HG02973 (cell line): Measurements from ENCODE around the gene CCIN.
"Not testable (repeated sequence)": the region's sequence is repeated elsewhere in the genome, so short reads cannot be mapped to it uniquely, and the experiment has no call there.

Source experiments
- ATAC-seq: cut with Tn5 transposase; IDR thresholded peaks from one replicate; pipeline ENCODE4 v1.9.1; 2021; ENCODE audit warnings: moderate library complexity; ENCODE audit not compliant: unreplicated experiment

Gene CCIN

DNA sequence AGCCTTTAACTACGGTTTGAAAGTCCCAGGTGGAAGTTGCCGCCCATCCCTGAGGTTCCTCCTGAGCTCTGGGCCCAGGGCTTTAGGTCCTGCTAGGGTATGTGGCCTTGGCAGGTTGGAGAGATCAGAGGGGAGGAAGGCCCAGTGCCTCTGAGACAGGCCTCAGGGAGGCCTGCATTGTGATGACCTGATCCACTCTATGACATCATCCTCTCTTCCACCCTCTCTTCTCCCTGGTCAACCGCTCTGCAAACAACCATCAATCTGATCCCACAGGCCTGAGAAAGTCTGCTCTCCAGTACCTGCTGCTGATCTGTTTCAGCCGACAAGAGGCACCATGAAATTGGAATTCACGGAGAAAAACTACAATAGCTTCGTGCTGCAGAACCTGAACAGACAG, at the start of gene CCIN:
Gene CCIN (plus strand): TSS at position 223 of the 400 bp plus-strand sequence. CDS start 115 bp downstream, at position 338.
- no peak for ATAC-seq

DNA sequence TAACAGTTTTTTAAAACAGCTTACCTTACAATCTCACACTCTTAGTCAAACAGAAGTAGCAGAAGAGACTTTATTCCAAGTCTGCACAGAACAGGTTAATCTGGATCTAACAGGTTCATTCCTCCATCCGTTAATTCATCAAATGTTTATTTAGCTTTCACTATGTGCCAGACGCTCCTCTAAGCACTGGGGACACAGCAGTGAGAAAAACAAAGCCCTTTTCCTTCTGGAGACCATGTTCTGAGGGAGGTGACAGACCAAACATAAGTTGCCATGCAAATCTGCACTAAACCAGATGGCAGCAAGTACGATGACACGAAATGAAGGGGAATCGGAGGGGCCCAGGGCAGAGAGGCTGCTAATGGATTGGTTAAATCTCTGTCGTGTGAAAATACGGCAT, 49.7 kb upstream of the CCIN start:
- ATAC-seq = no peak

DNA sequence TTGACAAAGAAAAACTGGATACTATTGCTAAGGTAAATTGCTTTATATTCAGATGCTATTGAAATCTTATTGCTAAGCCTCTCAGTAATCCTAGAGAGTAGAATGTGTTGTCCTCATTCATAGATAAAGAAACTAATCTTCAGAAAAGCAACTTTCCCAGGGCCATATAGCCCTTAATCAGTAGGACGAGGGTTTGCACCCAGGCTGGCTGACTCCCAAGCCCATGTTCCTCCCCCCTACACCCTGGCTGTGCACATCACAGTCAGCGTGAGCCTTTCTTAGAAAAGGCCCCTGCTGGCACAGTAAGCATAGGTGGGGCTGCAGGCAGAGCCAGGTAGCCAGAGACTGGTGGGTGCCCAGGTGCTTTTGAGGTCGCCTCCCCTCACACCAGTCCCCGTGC, 48.5 kb upstream of the CCIN start:
- ATAC-seq = no peak

DNA sequence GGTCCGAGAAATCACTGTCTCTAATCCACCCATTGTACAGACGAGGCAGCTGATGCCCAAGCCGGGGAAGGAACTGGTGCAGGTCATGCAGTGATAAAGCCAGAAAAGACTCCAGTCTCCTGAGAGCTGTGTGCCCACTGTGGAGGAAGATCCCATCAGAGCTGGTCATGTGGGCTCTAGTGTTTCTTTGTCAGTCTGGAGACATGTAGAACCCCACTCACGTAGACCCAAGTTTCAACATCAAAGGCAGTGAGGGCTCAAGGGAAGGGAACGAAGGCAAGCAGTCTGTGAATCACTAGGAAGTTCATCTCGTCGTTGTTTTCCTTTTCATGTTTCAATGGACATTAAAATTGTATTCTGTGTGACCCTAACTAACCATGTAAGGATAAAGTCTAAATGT, 47.2 kb upstream of the CCIN start:
- ATAC-seq = no peak

GRCh38 chr9:36123515-36123914, 45.7 kb upstream of the CCIN start:
- ATAC-seq = no peak

- no peak for ATAC-seq
These were observed 43.9 kb upstream of the CCIN start for GRCh38 chr9:36125062-36125855.

DNA sequence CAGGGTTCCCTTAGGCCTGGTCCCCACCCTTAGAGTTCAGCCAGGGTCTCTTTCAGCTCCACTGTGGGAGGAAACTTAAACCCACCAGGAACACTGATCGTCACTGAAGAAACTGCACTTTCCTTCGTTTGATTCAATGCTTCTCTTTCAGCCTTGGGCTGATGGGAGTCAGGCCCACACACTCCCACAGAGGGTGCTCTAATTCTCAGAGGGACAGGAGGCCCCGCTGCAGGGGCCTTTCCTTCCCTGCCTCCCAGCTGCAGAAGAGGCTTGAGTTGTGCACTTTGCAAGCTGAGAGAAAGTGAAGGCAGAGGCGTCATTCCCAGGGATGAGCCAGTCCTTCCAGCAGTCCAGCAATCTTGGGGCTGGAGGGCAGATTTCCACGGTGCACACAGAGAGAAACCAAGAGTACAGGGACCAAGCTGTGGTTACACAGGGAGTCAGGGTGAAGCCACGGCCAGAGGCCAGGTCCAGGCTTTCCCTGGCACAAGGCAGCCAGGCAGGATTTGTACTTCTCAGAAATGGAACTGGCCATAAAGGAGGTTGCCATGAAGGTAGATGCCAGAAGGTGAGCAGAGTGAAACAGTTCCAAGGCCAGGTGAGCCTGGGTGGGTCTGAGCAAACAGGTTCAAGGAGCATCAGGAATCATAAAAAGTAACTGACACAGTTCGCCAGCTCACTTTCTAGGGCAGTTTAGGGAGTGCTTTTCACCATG, 43.0 kb upstream of the CCIN start:
- no peak for ATAC-seq

DNA sequence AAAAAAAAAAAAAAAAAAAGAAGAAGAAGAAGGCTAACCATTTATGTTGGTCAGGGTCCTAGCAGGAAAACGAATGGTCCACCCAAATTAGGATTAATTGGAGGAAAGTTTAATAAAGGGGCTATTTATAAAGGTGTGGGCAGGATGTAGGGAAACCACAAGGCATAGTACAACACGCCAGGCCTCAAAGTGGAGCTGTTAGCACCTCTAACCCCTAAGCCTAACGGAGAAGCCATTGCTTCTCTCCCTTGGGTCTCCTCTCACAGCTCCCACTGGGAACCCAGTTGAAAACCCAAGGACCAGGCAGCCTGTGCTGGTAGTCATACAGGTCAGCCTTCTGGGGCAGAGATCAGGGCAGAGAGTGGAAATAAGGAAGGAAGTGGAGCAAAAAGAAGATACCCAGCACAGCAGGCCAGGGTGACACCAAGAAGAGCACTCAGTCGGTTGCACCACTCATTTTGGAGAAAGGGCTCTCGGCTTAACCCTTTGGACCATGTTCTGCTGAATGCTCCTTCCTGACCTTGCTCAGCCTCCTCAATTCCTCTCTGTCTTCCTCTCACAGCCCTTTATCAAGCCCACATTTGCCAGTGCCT, 41.4 kb upstream of the CCIN start:
- ATAC-seq = no peak

DNA sequence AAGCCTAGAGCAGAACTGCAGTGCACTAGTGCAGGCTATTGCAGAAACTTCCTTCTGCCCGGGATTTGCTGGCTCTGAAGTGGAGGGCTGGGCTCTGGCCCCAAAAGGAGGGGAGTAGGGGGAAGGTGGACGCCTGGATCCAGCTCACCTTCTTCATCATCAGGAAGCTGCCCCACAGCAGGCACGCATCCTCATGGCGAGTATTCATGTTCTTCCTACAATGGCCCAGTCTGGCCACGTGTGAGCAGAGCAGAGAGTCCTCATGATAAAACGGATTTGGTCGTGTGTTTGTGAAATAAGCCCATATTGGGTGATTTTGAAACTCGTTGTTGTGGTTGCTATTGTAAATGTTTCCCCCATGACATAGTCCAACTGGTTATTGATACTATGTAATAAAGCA, 40.8 kb upstream of the CCIN start:
- ATAC-seq = no peak

DNA sequence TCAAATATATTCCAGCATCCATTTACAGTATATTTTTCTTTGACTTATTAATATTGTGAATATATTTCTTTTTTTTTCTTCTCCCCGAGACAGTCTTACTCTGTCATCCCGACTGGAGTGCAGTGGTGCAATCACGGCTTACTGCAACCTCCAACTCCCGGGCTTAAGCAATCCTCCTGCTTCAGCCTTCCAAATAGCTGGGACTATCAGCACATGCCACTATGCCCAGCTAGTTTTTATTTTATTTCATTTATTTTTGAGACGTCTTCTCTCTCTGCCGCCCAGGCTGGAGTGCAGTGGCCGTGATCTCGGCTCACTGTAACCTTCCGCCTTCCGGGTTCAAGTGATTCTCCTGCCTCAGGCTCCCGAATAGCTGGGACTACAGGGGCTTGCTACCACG, 40.0 kb upstream of the CCIN start:
- ATAC-seq = no peak

DNA sequence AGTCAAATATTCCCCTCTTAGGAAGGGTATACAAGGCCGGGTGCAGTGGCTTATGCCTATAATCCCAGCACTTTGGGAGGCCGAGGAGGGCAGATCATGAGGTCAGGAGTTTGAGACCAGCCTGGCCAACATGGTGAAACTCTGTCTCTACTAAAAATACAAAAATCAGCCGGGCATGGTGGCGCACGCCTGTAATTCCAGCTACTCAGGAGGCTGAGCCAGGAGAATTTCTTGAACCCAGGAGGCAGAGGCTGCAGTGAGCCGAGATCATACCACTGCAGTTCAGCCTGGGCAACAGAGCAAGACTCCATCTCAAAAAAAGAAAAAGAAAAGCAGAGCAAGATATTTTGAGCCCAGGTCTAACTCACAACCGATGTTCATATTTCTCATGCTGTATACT, 37.5 kb upstream of the CCIN start:
- ATAC-seq = not testable (repeated sequence)

DNA sequence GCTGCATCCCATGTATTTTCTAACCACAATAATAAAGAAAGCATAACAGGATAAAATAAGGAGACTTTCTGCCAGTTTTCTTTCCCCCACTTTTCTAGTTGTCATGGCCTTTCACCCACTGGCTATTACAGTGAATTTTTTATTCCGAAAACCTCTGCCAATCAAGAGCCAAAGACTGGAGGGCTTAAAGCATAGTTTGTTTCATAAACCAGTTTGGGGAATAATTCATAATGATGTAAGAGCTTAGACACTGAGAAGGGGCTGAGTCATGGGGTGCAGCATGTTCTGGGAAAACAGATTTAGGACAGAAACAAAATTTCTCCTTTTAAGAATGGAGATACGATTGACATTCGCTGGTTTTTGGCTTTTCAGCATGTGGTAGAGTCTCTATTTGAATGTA, 37.1 kb upstream of the CCIN start:
- ATAC-seq = no peak

DNA sequence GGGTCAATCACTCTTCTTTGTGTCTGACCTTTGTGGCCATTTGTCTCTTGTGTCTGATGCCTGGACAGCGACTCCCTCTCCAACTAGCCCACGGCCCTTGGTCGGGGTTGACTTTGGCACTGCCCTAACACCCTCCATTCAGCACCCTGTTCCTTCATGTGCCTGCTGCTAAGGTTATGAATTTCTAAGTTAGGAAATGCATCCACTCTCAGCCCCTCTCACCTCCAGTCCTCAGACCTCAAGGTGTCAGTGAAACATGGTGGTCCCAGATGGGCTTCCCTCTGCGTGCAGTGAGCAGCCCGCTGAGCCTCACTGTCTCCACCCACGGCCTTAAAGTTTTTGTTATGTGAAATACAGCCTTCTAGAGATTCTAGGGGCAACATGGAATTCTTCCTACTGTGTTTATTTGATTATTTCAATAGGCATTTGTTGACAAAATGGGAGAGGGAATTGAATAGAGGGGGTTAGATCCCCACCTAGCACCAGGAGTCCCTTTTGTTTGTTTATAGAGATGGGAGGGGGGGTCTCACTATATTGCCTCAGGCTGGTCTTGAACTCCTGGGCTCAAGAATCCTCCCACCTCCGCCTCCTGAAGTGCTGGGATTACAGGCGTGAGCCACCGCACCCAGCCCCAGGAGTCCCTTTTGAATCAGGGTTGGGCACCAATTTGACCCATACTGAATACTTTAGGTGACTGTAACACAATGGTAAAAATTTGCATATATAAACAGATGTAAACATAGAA, 34.3 kb upstream of the CCIN start:
- ATAC-seq = no peak

- no peak for ATAC-seq
These were observed 33.4 kb upstream of the CCIN start for GRCh38 chr9:36135741-36136271.

- peak; percentile 91 for ATAC-seq
These were observed 32.8 kb upstream of the CCIN start, which contains the start of gene GLIPR2 for GRCh38 chr9:36136272-36136893. GLIPR2 (plus strand) TSS chr9:36136733; CDS start chr9:36136779, 46 bp downstream.

GRCh38 chr9:36136894-36137391, 32.2 kb upstream of the CCIN start:
- peak; percentile 25 for ATAC-seq

GRCh38 chr9:36137392-36138004, 31.7 kb upstream of the CCIN start:
- ATAC-seq = no peak

DNA sequence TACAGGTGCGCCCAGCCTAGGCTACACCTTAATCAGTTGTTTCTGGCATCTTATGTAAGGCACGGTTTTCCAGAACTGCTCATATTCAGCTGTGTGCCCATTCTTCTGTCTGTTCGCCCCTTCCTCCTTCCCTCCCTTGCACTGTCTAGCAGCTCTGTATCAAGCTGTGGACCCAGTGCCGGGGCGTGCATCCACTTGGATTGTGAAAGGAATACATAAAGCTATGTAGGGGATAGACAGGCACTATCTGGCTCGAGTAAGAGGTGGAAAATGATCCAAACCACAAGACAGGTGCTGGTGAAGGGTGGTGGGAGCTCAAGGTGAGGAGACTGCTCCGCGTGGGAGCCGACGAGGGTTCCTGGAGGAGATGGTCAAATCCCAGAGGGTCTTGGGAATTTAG, 30.7 kb upstream of the CCIN start:
- ATAC-seq = no peak

DNA sequence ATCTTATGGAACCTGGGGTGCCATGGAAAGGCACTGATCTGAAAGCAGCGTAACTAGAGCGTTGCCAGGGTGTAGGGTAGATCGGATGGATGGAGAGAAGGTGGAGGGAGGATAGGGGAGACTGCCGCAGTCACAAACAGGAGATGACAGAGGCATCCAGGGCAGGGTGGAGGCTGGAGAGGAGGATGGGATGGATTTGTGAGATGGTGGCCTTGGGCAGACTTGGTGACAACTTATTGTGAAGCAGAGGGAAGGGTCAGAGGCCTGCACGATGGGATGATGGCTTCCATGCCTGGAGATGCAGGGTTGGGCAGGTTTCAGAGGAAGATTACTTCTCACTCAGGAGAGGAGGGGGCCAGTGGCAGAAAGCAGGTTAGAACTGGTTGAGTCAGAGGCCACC, 30.3 kb upstream of the CCIN start:
- ATAC-seq = no peak
